GM23338 (cell line): ENCODE data around the gene PEX11A.

Source experiments
- EZH2phosphoT487 ChIP-seq: fragments of 200-600 bp; sonication (generic); IDR thresholded peaks from one replicate; pipeline ENCODE4 v1.8.1; 2018; ENCODE audit warnings: antibody characterized with exemption; ENCODE audit not compliant: unreplicated experiment
- POLR2AphosphoS5 ChIP-seq: IDR thresholded peaks from 2 replicates; pipeline ENCODE4 v1.6.1; 2016; ENCODE audit warnings: antibody characterized with exemption, low read depth

GRCh38 chr15:89725064-89725463 is 34.5 kb upstream of the PEX11A start:
- TF ChIP-seq POLR2AphosphoS5 = no peak
- no peak for TF ChIP-seq EZH2phosphoT487
